ENCODE results near the gene AHCTF1.

- TF ChIP-seq CTCF (IDR thresholded peaks at IDR 0.05) (no peak), EZH2 (IDR thresholded peaks at IDR 0.05) (no peak)
Measured at GRCh38 chr1:246836209-246836966, 95.4 kb downstream of the AHCTF1 start.

Data from neural progenitor cell (in vitro differentiated cells).